Thymus (tissue), 11 donors: ENCODE data around the gene HPCAL1. TPM values are rescaled to one million over a fixed set of nuclear protein-coding genes. Genes with fewer than 3 reads are reported as not detected.
"Not testable (repeated sequence)": the region's sequence is repeated elsewhere in the genome, so short reads cannot be mapped to it uniquely, and the experiment has no call there.

Source experiments
- DNase-seq, 9 donors: peaks; one replicate each; pipeline ENCODE4 v3.0.0-alpha.2; 2013; ENCODE audit warnings: low spot score in 9 of 9, low read depth in 6 of 9, missing footprints in 1 of 9
- H3K27ac ChIP-seq, 2 donors: one replicate each; pipeline ENCODE4 v1.5.1; 2013; ENCODE audit warnings: control low read depth in 1 of 2, low read depth in 1 of 2, low read length in 1 of 2, mild to moderate bottlenecking in 1 of 2, moderate library complexity in 1 of 2
- H3K27me3 ChIP-seq, 2 donors: one replicate each; pipeline ENCODE4 v1.5.1; 2013; ENCODE audit warnings: low read length in 1 of 2; ENCODE audit not compliant: control insufficient read depth in 2 of 2, insufficient read depth in 1 of 2
- H3K36me3 ChIP-seq, 2 donors: one replicate each; pipeline ENCODE4 v1.5.1; 2013; ENCODE audit warnings: low read length in 1 of 2, mild to moderate bottlenecking in 1 of 2, moderate library complexity in 1 of 2; ENCODE audit not compliant: control insufficient read depth in 2 of 2, insufficient read depth in 2 of 2
- H3K4me1 ChIP-seq, 2 donors: one replicate each; pipeline ENCODE4 v1.5.1; 2013; ENCODE audit warnings: low read length in 2 of 2; ENCODE audit not compliant: control insufficient read depth in 2 of 2, insufficient read depth in 2 of 2
- H3K4me3 ChIP-seq, 2 donors: one replicate each; pipeline ENCODE4 v1.5.1; 2013; ENCODE audit warnings: low read length in 2 of 2, control low read depth in 1 of 2, mild to moderate bottlenecking in 1 of 2
- H3K9me3 ChIP-seq, 2 donors: one replicate each; pipeline ENCODE4 v1.5.1; 2013; ENCODE audit warnings: low read length in 1 of 2, mild to moderate bottlenecking in 1 of 2; ENCODE audit not compliant: control insufficient read depth in 2 of 2, insufficient read depth in 1 of 2
- WGBS: extraction: QIAGEN DNeasy Blood & Tissue Kit; methylation state at CpG from one replicate; pipeline ENCODE4 v1.1.7; 2013; 5-methylcytosine and 5-hydroxymethylcytosine counted together
- polyA plus RNA-seq: library from polyadenylated mRNA; stranded (reverse); fragments of 200-250 nt; gene quantifications from one replicate; pipeline ENCODE4 v1.2.3, GENCODE V29; 2013
- total RNA-seq: library from RNA; stranded (reverse); fragments of 120-200 nt; gene quantifications from one replicate; pipeline ENCODE4 v1.2.4, GENCODE V29; 2013
- donor health status: healthy.

HPCAL1 gene
- total and polyA plus RNA-seq, 2 donors: 12.6 to 47.9 TPM

DNA sequence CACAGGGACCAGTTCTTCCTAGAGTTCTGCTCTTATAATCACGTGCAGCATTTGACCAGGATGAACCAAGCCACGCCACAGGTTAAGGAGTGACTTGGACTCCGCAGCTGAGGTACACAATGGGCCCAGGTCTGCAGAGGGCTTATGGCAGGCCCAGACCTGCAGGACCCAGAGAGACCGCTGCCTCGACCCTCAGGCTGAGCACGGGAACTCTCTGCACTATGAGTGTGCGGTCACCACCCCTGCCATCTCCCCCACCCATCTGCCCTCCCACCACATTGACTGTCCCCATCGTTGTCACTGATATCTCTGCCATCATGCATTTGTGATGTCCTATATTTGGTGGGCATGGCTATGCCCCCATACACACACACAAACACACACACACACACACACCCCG is 45.7 kb upstream of the HPCAL1 start:
- no peak overlapping the region for H3K27ac ChIP-seq
- H3K36me3 ChIP-seq: no peaks in the 10 kb centered on the region
- no peak overlapping the region for H3K4me3 ChIP-seq
- H3K4me1 ChIP-seq: no peaks in the 10 kb centered on the region
- peaks cover 0 to 3% of the 10 kb centered on the region in 2 donors for H3K27me3 ChIP-seq
- H3K9me3 ChIP-seq: peaks cover 0 to 1% of the 10 kb centered on the region in 2 donors
- WGBS: 94% methylated on average over 9 of the region's 9 CpGs
- DNase-seq: no peak

DNA sequence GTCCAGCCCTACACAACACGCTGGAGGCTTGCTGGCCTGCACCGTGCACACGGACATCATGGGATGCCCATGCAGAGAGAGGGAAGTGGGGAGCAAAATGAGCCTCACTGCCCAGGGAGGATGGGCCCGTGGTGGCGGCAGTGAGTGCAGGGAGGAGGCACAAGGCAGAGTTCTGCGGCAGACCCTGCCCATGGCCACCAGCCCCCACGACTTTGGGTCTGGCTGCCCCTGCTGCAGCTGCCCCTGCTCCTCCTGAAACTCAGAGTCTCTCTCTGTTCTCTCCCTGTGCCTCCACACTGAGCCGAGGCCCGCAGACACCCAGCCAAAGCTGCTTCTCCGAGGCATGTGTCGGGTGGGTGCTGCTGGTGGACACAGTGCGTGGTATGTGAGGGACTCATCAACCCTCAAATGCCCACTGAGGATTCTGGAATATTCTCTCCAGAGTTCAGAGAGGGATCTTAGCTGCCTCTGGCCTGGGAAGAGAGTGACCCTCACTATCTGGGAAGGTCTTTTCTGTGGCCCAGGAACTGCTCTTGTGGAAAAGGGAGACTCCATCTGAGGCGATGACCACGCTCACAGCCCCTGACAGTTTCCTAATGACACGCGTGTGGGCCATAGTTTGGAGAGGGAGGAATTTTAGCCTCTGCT is 45.1 kb upstream of the HPCAL1 start:
- Histone ChIP-seq H3K9me3 (peaks cover 0 to 1% of the 10 kb centered on the region in 2 donors), H3K36me3 (no peaks in the 10 kb centered on the region), H3K4me1 (no peaks in the 10 kb centered on the region), H3K27ac (no peak overlapping the region), H3K4me3 (no peak overlapping the region), H3K27me3 (peaks cover 0 to 3% of the 10 kb centered on the region in 2 donors)
- 94% methylated on average over 16 of the region's 16 CpGs for WGBS
- DNase-seq: no peak

DNA sequence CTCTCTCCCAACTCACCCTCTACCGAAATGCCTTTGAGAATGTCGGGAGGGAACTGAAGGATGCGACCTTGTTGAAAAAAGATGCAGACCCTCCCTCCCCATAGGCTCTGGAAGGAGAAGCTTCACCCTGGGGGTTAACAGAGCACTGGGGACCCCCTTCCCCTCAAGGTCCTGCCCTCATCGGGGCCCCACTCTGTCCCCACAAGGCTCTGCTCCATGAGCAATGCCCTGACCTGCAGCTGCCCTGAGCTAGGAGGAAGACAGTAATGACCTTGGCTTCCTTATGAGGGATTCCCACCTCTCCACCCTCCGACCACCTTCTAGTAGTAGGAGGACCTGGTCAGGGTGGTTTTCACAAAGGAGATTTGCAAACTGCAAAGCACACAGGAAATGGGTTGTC is 44.4 kb upstream of the HPCAL1 start:
- Histone ChIP-seq H3K27me3 (peaks cover 0 to under 1% of the 10 kb centered on the region in 2 donors), H3K4me3 (no peak overlapping the region), H3K27ac (no peak overlapping the region), H3K9me3 (peaks cover 0 to 1% of the 10 kb centered on the region in 2 donors), H3K4me1 (no peaks in the 10 kb centered on the region), H3K36me3 (no peaks in the 10 kb centered on the region)
- no peak for DNase-seq
- 90% methylated on average over 5 of the region's 5 CpGs for WGBS

DNA sequence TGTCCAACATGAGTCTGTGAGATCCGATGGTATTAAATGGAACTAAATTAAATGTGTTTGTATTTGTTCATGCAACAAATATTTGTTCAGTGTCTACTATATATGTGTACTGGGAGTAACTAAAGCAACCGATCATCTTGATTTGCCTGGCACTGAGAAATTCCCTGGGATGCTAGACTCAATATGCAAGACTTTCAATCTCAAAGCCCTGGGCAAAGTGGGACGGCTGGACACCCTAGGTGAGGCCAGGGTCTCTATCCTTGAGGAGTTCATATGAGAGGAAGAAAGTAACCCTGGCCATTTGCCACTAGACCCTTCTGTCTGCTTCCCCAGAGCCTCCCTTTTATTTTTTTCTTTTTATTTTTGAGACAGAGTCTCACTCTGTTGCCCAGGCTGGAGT is 44.0 kb upstream of the HPCAL1 start:
- Histone ChIP-seq H3K27ac (no peak overlapping the region), H3K36me3 (no peaks in the 10 kb centered on the region), H3K4me3 (no peak overlapping the region), H3K4me1 (no peaks in the 10 kb centered on the region), H3K27me3 (no peaks in the 10 kb centered on the region), H3K9me3 (peaks cover 0 to 1% of the 10 kb centered on the region in 2 donors)
- DNase-seq: no peak
- 78% methylated on average over 3 of the region's 3 CpGs for WGBS

DNA sequence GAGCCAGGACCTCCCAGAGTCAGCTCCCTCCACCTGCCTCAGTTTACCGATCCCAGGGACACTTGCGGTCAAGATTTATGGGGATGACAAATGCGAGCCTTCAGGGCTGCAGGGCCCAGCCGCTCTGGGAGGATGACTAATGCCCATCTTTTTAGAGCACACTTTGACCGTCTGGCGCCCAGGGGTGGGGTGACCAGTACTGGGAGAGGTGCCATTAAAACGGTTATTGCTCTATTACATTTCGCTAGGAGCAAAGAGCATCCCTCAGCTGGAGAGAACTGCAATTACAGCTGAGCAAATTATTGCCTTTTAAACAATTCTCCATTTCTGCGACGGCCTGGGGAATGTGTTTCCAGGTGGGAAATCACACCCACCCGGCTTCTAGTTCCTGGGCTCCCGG is 42.6 kb upstream of the HPCAL1 start:
- WGBS: 89% methylated on average over 12 of the region's 12 CpGs
- Histone ChIP-seq H3K36me3 (no peaks in the 10 kb centered on the region), H3K9me3 (peaks cover 0 to 1% of the 10 kb centered on the region in 2 donors), H3K4me1 (no peaks in the 10 kb centered on the region), H3K4me3 (no peak overlapping the region), H3K27ac (no peak overlapping the region), H3K27me3 (no peaks in the 10 kb centered on the region)
- no peak for DNase-seq

DNA sequence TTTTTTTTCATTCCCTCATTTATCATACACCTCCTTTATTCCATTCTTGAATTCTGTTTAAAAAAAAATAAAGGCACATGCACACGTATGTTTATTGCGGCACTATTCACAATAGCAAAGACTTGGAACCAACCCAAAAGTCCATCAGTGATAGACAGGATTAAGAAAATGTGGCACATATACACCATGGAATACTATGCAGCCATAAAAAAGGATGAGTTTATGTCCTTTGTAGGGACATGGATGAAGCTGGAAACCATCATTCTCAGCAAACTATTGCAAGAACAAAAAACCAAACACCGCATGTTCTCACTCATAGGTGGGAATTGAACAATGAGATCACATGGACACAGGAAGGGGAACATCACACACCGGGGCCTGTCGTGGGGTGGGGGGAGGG is 39.2 kb upstream of the HPCAL1 start:
- not testable (repeated sequence) for H3K36me3 ChIP-seq, H3K27me3 ChIP-seq, H3K9me3 ChIP-seq, H3K4me1 ChIP-seq, H3K27ac ChIP-seq, DNase-seq, H3K4me3 ChIP-seq
- WGBS: 96% methylated on average over 4 of the region's 5 CpGs

DNA sequence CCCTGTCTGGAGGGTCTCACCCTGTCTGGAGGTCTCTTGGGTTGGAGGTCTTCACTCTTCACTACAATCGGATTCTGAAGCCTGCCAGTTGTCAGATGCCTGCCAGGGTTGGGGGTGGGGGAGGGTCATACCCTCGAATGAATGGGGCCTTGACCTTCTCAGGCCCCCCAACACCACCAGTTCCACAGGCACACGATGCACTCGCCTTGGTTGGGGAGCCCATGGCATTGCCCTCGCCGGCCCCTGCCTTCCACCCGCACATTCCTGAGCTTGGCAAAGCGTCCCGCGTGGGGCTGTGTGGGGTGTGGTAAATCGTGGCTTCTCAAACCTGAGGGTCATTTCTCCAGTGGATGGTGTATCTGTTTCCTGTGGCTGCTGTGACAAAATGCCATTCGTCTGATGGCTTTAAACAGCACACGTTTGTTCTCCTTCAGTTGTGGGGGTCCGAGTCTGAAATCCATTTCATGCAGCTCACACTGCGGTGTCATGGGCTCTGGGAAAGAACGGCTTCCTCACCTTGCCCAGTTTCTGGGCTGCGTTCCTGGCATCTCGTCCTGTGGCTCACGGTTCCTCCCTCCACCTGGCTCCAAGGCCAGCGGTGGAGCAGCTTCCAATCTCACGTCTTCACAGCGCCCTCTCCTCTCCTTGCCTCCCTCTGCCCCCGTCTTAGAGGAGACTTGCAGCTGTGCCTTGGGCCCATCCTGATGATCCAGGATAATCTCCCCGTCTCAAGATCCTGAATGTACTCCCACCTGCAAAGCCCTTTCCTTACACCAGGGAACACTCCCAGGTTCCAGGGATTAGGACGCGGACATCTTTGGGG is 38.0 kb upstream of the HPCAL1 start:
- H3K36me3 ChIP-seq: no peaks in the 10 kb centered on the region
- no peak overlapping the region for H3K27ac ChIP-seq
- WGBS: 92% methylated on average over 26 of the region's 26 CpGs
- no peaks in the 10 kb centered on the region for H3K4me1 ChIP-seq
- DNase-seq: no peak
- no peaks in the 10 kb centered on the region for H3K9me3 ChIP-seq
- no peaks in the 10 kb centered on the region for H3K27me3 ChIP-seq
- no peak overlapping the region for H3K4me3 ChIP-seq

DNA sequence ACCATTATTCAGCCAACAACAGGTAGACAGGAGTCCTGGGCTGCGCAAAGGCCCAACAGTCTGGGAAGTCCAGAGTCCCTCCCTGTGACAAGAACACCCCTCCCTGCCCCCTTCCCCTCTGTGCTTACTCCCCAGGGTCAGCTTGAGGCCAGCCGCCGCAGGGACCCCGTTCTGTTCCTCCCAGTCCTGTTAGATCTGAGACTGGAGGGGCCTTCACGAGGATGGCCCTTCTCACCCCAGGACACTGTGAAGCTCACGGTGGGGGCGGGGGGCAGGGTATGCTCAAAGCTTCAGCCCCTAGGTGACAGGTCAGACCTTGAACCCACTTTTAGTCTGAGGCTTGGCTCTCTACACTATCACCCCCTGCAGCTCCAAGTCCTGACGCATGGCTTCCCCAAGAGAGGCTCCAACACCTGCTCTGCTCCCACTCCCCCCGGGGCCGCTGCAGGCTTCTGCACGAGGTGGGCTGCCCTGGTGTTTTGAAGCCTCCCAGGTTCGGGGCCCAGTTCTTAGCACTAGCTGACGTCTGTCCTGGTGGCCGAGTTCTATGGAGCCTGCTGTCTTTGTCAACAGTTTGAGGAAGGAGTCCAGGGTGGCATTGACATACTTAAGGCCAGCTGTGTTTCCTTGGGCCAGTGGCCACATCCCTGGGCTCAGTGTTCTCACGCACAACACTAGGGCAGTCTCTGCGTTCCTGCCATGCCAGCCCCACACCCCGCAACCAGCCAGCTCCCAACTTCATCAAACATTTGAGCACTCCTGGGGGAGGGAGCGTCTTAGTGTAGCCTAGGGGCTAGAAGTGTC is 37.2 kb upstream of the HPCAL1 start:
- DNase-seq: no peak
- H3K36me3 ChIP-seq: no peaks in the 10 kb centered on the region
- WGBS: 95% methylated on average over 18 of the region's 18 CpGs
- no peak overlapping the region for H3K27ac ChIP-seq
- H3K4me3 ChIP-seq: no peak overlapping the region
- H3K4me1 ChIP-seq: peaks cover 0 to 2% of the 10 kb centered on the region in 2 donors
- no peaks in the 10 kb centered on the region for H3K9me3 ChIP-seq
- H3K27me3 ChIP-seq: no peaks in the 10 kb centered on the region

DNA sequence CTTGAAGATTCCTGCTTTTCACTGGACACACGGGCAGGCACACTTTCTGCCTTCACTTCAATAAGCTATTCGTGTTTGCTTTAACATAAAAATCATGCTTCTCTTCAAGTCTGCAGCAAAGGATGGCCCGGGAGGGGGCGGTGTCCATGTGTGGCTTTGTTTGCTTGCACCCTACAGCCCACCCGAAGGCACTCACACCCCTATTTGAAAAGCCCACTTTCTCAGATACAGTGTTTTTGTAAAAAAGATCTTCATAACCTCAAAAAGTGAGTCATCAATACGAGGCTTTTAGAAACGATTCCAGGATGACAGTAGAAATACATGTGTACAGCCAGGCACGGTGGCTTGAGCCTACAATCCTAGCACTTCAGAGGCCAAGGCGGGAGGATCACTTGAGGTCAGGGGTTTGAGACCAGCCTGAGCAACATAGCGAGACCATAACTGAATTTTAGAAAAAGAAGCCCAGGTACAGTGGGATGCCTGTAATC is 36.5 kb upstream of the HPCAL1 start:
- WGBS: 89% methylated on average over 10 of the region's 10 CpGs
- DNase-seq: no peak
- Histone ChIP-seq H3K27me3 (no peaks in the 10 kb centered on the region), H3K27ac (no peak overlapping the region), H3K36me3 (no peaks in the 10 kb centered on the region), H3K4me3 (no peak overlapping the region), H3K9me3 (no peaks in the 10 kb centered on the region), H3K4me1 (peaks cover 0 to 5% of the 10 kb centered on the region in 2 donors)
